Large intestine (tissue), 3 donors: ENCODE results near the gene ABCA8. TPM values are rescaled to one million over a fixed set of nuclear protein-coding genes. Genes with fewer than 3 reads are reported as not detected.

Experiments
- DNase-seq, 2 donors: peaks; one replicate each; pipeline versions ENCODE4 v3.0.0 to v3.0.0-alpha.2; 2013
- H3K27ac ChIP-seq: one replicate; pipeline ENCODE4 v1.5.1; 2013; ENCODE audit warnings: low read length
- H3K27me3 ChIP-seq: 2 replicates; pipeline ENCODE4 v1.6.1; 2013; ENCODE audit warnings: low read length; ENCODE audit not compliant: control insufficient read depth, insufficient read depth
- H3K36me3 ChIP-seq: 2 replicates; pipeline ENCODE4 v1.6.1; 2013; ENCODE audit warnings: low read length; ENCODE audit not compliant: control insufficient read depth, insufficient read depth
- H3K4me1 ChIP-seq: one replicate; pipeline ENCODE4 v1.6.1; 2013; ENCODE audit warnings: low read length; ENCODE audit not compliant: control insufficient read depth, insufficient read depth
- H3K4me3 ChIP-seq: one replicate; pipeline ENCODE4 v1.5.1; 2013; ENCODE audit warnings: low read length
- H3K9me3 ChIP-seq: one replicate; pipeline ENCODE4 v1.6.1; 2013; ENCODE audit warnings: mild to moderate bottlenecking, low read depth, low read length, moderate library complexity; ENCODE audit not compliant: control insufficient read depth
- WGBS: methylation state at CpG from one replicate; pipeline ENCODE4 v1.1.5; 2013; ENCODE audit warnings: low lambda C conversion rate; ENCODE audit not compliant: insufficient coverage; 5-methylcytosine and 5-hydroxymethylcytosine counted together
- polyA plus RNA-seq: library from polyadenylated mRNA; unstranded; fragments of 120-200 nt; gene quantifications from one replicate; pipeline ENCODE4 v1.2.1, GENCODE V29; 2013

The ABCA8 gene
- polyA plus RNA-seq, 1 donor, result 16.8 TPM

DNA sequence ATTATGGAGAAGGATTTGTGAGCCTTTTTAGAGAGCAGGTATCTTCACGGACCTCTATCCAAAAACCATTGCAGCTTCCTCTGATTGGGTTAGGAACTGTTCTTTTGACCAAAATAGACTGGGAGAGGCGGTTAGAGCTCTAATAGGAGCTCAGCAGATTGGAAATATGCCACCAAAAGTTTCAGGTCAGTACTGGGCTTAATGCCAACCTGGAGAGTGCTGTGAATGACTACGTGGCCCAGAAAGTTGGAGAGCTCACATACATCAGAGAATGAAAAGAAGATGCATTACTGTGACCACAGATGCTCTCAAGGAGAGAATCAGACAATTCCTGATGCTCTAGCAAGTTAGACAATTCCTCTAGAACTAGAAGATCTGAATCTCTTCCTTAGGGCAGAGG lies 86.5 kb downstream of the ABCA8 start:
- WGBS, result 80% methylated on average over 1 of the region's 3 CpGs
- H3K27me3 ChIP-seq, result no peaks in the 10 kb centered on the region
- H3K4me1 ChIP-seq, result no peaks in the 10 kb centered on the region
- no peak overlapping the region for H3K4me3 ChIP-seq
- H3K36me3 ChIP-seq, result no peaks in the 10 kb centered on the region
- no peaks in the 10 kb centered on the region for H3K9me3 ChIP-seq
- DNase-seq, result no peak
- no peak overlapping the region for H3K27ac ChIP-seq

DNA sequence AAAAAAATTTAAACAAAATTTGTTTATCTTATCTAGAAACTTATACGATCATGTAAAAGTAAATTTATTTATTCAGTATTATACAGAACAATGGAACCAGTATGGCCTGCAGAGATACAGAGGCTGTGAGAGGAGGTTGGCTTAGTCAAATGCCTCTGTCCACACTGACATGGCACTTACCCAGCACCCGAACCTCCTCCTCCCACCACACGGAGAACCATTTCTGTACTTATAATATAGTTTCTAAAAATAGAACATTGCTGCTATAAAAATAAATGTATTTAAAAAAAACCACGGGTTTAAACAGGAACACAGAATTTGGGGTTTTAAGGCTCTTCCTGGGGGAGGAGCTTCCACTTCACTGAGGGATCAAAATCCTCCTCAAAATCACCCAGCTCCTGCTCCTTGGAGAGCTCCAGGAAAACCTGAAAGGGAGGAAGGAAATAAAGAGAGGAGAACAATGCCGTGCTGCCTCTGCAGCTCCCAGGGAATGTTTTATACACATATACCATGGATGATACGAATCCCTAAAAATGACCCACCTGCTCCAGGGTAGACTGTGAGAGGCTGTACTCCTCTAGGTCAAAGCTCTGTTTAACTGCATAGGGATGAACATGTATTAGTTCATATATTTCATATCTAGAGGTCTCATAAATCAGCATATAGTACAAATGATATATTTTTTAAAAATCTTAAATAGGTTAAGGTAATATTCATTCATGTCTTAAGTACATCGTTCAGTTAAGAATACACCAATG lies 87.3 kb downstream of the ABCA8 start:
- no peaks in the 10 kb centered on the region for H3K36me3 ChIP-seq
- 75% methylated on average over 2 of the region's 7 CpGs for WGBS
- no peaks in the 10 kb centered on the region for H3K9me3 ChIP-seq
- no peaks in the 10 kb centered on the region for H3K27me3 ChIP-seq
- no peak for DNase-seq
- no peaks in the 10 kb centered on the region for H3K4me1 ChIP-seq
- H3K27ac ChIP-seq, result no peak overlapping the region
- H3K4me3 ChIP-seq, result no peak overlapping the region

DNA sequence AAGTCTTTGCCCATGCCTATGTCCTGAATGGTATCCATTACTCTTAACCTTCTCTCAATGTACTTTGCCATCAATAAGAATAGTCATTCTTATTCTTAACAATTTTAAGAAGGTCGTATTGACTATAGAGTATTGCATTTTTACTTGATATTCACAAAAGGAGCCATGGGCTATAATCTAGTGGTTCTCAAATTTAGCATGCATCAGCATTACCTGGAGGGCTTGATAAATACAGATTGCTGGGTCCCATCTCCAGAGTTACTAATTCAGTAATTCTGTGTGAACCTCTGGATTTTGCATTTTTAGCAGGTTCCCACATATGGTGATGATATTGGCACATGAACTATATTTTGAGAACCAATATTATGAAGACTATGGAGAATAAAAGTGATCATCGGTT lies 89.6 kb downstream of the ABCA8 start:
- no peaks in the 10 kb centered on the region for H3K36me3 ChIP-seq
- no CpG with 5 or more reads among the region's 2 CpGs for WGBS
- H3K27me3 ChIP-seq, result no peaks in the 10 kb centered on the region
- H3K27ac ChIP-seq, result no peak overlapping the region
- no peaks in the 10 kb centered on the region for H3K4me1 ChIP-seq
- no peaks in the 10 kb centered on the region for H3K9me3 ChIP-seq
- DNase-seq, result no peak
- no peak overlapping the region for H3K4me3 ChIP-seq

DNA sequence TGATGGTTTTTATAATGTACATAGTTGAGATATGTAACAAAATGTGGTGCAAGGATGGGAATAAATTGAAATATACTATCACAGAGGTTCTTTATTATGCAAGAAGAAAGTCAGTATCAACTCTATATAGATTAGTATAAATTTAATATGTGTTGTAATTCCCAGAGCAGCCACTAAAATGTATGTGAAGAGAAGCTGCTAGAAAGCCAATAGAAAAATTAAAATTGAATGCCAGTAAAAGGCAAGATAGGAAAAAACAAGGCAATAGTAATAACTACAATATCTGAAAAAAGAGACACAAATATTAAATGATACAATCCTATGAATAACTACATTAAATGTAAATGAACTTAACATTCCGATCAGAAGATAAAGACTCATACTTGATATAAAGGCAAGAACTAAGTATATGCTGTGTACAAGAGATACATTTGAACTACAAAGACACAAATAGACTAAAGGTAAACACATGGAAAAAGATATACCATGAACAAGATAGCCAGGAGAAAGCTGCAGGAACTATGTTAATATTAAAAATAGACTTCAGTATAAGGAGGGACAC lies 92.0 kb downstream of the ABCA8 start:
- WGBS, result 100% methylated on average over 1 of the region's 1 CpG
- no peaks in the 10 kb centered on the region for H3K9me3 ChIP-seq
- no peaks in the 10 kb centered on the region for H3K36me3 ChIP-seq

DNA sequence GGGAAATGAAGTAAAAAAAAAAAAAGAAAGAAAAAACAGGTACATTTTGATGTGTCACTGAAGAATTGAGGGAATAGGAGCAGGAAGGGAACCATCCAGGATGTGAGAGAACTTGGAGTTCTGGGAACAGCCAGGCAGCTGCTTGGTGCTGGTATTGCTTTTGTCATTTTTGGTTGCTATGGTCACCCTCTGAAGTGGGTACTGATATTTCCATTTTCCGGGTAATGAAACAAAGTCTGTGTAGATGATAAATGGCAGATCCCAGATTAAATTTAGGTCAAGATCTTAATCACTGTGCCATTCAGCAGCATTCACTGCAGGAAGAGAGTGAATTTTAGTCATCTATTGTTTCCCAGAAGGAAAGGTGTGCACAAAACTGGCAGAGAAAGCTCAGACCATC lies 93.6 kb downstream of the ABCA8 start:
- Histone ChIP-seq H3K27ac (no peak overlapping the region), H3K4me1 (no peaks in the 10 kb centered on the region), H3K4me3 (no peak overlapping the region), H3K9me3 (no peaks in the 10 kb centered on the region), H3K36me3 (no peaks in the 10 kb centered on the region), H3K27me3 (no peaks in the 10 kb centered on the region)
- no peak for DNase-seq
- WGBS, result no CpG with 5 or more reads among the region's 1 CpG

More for the DNA sequence above, 92.0 kb downstream of the ABCA8 start:
- no peaks in the 10 kb centered on the region for H3K4me1 ChIP-seq
- no peak overlapping the region for H3K4me3 ChIP-seq
- DNase-seq, result no peak
- no peak overlapping the region for H3K27ac ChIP-seq
- no peaks in the 10 kb centered on the region for H3K27me3 ChIP-seq

DNA sequence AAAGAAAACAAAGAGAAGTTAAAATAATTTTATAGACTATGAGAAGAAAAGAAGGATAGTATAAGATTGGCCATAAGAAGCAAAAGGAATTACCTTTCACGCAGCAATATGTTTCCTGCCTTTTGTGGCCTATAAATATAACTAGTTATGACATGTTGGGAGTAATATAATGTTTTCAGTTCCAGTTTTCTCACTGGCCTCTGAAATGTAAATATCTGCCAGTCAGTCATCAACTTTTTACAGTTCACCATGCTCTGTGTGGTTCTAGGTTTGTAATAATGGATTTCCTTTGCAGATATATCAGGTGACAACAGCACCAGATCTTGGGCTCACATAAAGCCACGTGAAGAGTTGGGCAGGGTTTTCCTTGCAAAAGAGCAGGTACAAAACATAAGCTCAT lies 94.3 kb downstream of the ABCA8 start:
- Histone ChIP-seq H3K9me3 (no peaks in the 10 kb centered on the region), H3K4me1 (no peaks in the 10 kb centered on the region), H3K4me3 (no peak overlapping the region), H3K27ac (no peak overlapping the region), H3K36me3 (no peaks in the 10 kb centered on the region), H3K27me3 (no peaks in the 10 kb centered on the region)
- WGBS, result 71% methylated on average over 1 of the region's 2 CpGs
- no peak for DNase-seq

DNA sequence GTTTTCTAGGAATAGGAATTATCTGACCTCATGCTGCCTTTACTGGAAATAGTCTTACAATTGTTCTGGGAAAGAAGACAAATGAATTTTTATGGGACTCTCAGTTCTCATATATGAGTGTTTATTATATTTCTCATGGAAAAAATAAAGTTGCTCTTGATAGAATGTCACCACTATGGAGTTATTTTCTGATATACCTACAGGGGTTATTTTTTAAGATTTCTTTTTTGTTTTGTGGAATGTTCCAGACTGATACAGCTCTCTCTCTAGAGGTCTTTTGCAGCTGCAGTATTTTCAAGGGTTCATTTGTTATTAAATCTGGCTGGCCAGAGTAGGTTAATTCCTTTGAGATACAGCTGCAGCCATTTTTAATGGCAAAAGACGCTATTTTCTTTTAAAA lies 100.7 kb downstream of the ABCA8 start:
- no peaks in the 10 kb centered on the region for H3K9me3 ChIP-seq
- no peaks in the 10 kb centered on the region for H3K36me3 ChIP-seq
- WGBS, result 83% methylated on average over 1 of the region's 1 CpG
- H3K27ac ChIP-seq, result no peak overlapping the region
- no peaks in the 10 kb centered on the region for H3K4me1 ChIP-seq
- no peak overlapping the region for H3K4me3 ChIP-seq
- DNase-seq, result no peak
- H3K27me3 ChIP-seq, result no peaks in the 10 kb centered on the region

DNA sequence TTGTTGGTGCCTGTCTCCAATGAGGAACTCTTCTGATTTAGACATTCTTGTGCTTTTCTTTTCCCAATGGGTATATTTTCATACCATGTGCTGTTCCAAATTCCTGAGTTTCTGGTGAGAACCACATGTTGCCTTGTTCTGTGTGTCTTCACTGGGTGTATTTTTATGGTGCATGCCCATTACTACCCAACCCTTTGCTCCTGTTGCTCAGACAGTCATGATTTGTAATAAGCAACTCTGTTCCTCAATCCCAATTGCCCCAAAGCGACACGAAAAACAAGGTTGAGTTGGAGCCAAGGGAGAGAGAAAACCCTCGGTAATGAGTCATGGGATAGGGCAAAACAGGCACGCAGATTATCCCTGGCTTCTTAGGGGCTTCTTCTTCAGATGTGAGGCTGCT lies 101.8 kb downstream of the ABCA8 start:
- no peak overlapping the region for H3K27ac ChIP-seq
- no peaks in the 10 kb centered on the region for H3K4me1 ChIP-seq
- H3K27me3 ChIP-seq, result no peaks in the 10 kb centered on the region
- no peak overlapping the region for H3K4me3 ChIP-seq
- no peaks in the 10 kb centered on the region for H3K9me3 ChIP-seq
- no peak for DNase-seq
- WGBS, result no CpG with 5 or more reads among the region's 4 CpGs
- H3K36me3 ChIP-seq, result no peaks in the 10 kb centered on the region

DNA sequence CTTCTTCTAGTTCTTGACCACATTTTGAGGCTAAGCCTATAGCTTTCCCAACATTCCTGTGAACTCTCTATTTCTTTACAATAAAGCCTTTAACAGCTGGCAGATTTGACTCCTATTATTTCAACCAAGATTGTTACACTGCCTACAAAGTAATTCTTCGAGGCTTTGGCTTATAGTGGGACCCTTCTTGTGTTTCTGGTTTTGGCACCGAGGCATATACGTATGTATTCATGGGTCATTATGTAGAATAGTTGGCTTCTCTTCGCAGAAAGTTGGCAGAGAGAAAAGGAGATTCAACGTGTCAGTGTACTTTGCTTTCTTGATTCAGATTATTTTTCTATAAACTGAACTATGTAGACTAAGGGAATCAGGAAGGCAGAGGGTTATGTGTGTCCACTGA lies 102.2 kb downstream of the ABCA8 start:
- no peak overlapping the region for H3K4me3 ChIP-seq
- no peaks in the 10 kb centered on the region for H3K36me3 ChIP-seq
- no peak overlapping the region for H3K27ac ChIP-seq
- H3K4me1 ChIP-seq, result no peaks in the 10 kb centered on the region
- WGBS, result no CpG with 5 or more reads among the region's 5 CpGs
- no peaks in the 10 kb centered on the region for H3K27me3 ChIP-seq
- no peak for DNase-seq
- H3K9me3 ChIP-seq, result no peaks in the 10 kb centered on the region

DNA sequence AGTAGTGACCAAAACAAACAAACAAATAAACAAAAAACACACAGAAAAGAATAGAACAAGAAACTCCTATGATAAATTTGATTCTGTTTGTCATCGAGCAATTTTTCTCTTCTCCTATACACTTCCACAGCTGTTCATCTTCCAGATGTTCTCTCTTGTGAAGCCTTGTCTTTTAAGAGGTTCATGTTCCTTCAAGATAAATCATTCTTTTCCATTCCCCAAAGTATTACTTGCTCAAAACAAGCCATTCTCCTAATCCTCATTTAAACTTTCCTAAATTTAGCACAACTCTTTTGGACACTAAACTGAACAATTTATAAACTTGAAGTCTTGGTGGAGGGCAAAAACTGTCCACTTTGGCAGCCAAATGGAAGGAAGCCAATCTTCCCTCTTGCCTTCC lies 103.3 kb downstream of the ABCA8 start:
- no peak for DNase-seq

More for the DNA sequence above, 103.3 kb downstream of the ABCA8 start:
- WGBS, result no CpG with 5 or more reads among the region's 1 CpG
- H3K36me3 ChIP-seq, result no peaks in the 10 kb centered on the region
- no peaks in the 10 kb centered on the region for H3K27me3 ChIP-seq
- no peak overlapping the region for H3K27ac ChIP-seq
- no peaks in the 10 kb centered on the region for H3K9me3 ChIP-seq
- H3K4me3 ChIP-seq, result no peak overlapping the region
- no peaks in the 10 kb centered on the region for H3K4me1 ChIP-seq
